ENCODE measurements around the gene INPP5D. TPM values are rescaled to one million over a fixed set of nuclear protein-coding genes. Genes with fewer than 3 reads are reported as not detected.
A peak's percentile ranks its signal among the peaks of the same experiment; 100 is the strongest.

Gene INPP5D
- total and polyA plus RNA-seq, 3 experiments from 2014 or later = 49.3 to 146 (median 51.0) TPM

DNA sequence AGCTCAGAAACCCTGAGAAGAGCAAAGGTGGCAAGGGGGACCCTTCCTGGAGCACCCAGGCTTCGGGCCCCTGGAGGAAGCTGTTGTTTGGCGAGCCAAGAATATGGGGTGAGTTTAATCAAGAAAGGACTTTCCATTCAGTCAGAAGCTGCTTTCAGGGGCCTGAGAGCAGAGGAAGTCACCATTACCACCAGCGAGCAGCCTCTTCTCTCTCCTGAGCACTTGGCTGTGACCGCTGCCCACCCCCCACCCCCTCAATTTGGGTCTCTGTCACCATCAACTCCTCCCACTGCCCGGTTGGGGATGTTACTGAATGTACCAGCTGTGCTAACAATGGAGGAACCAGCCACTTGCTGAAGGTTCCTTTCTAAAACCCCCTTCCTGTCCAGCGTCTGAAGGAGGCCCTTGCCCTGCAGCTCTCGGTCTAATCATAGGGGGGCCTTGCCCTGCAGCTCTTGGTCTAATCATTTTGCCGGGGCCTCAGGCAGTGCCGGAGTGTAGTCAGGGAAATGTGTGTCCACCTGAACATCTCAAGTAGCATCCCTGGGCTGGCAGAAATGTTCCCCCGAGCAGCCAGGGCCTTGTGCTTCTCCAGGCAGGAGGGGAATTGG lies 943 bp downstream of the INPP5D start:
- peaks cover 0 to 54% (median 1%) of the 10 kb centered on the region in 3 donors for H3K36me3 Mint-ChIP-seq
- peaks cover 0 to 1% (median 0%) of the 10 kb centered on the region in 5 donors for H3K9me3 Mint-ChIP-seq
- ChIA-PET POLR2A (interaction anchor here (0.6 to 3.3 kb wide), 13 partner anchors 9 to 271 kb away, joined by 3 to 43 read pairs (median 6); partner anchors contain the start of gene ATG16L1), CTCF (interaction anchor here (0.8 to 4.3 kb wide), 19 partner anchors 10 to 190 kb away, joined by 3 to 52 read pairs (median 7); partner anchors contain the start of gene ATG16L1)
- DNase-seq = no peak
- Histone ChIP-seq H3K9me3 (ENCODE audit: low read length) (no peaks in the 10 kb centered on the region), H3K36me3 (ENCODE audit: insufficient read depth, low read length) (peaks cover 6% of the 10 kb centered on the region), H3K4me1 (ENCODE audit: insufficient read depth, low read length) (peaks cover 47% of the 10 kb centered on the region), H3K4me3 (ENCODE audit: low read length) (peak overlapping the region; percentile 100), H3K27ac (ENCODE audit: low read depth, low read length) (peak overlapping the region; percentile 80), H3K27me3 (ENCODE audit: insufficient read depth, low read length, poor library complexity, severe bottlenecking) (no peaks in the 10 kb centered on the region)
- H3K4me3 Mint-ChIP-seq = peak overlapping the region; percentile 90 to 98 (median 95)
- peaks cover 44 to 57% (median 44%) of the 10 kb centered on the region in 3 donors for H3K4me1 Mint-ChIP-seq
- no peaks in the 10 kb centered on the region for H3K27me3 Mint-ChIP-seq
- H3K27ac Mint-ChIP-seq = peak overlapping the region; percentile 94 to 100 (median 98)

DNA sequence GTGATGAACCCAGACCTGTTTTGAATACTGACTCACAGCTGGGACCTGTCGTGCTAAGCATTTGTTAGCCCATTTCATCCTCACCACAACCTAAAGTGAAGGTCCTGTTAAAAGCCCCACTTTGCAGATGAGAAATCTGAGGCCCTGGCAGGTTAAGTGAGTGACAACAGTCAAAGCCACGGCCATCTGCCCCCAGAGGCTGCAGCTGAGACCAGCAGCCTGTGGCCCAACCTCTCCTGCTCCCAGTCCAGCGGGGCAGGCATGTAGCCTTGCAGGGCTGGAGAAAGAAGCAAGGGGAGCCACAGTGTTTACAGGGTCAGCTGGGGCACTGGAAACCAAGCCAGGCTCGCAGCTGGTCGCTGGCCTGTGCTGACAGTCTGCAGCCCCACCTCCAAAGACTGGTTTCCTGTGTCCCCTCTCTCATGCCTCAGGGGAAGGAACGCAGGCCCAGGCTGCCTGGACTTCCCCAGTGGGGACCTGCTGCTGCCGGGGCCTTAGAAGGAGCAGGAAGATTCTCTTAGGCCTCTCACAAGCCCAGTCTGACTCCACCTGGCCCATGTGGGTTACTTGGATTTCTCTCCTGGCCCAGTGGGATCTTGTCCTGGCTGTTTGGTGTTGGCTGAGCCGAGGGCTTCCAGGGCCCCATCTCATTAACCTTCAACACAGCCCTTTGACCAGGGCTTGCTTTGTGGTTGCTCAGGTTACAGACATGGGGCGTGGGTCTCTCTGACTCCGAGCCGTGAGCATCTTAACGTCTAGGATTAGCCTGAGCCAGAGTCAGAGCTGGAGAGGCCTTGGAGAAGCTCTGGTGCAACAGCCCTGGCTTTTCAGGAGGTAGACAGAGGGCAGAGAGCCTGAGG lies 1.7 kb downstream of the INPP5D start:
- Mint-ChIP-seq H3K27ac (peak overlapping the region; percentile 94 to 100 (median 98)), H3K9me3 (peaks cover 0 to 1% (median 0%) of the 10 kb centered on the region in 5 donors), H3K27me3 (no peaks in the 10 kb centered on the region), H3K36me3 (peaks cover 0 to 61% (median 2%) of the 10 kb centered on the region in 3 donors), H3K4me3 (peak overlapping the region; percentile 90 to 98 (median 95)), H3K4me1 (peaks cover 51 to 64% (median 51%) of the 10 kb centered on the region in 3 donors)
- H3K27me3 ChIP-seq (ENCODE audit: insufficient read depth, low read length, poor library complexity, severe bottlenecking) = no peaks in the 10 kb centered on the region
- H3K9me3 ChIP-seq (ENCODE audit: low read length) = no peaks in the 10 kb centered on the region
- H3K27ac ChIP-seq (ENCODE audit: low read depth, low read length) = peak overlapping the region; percentile 80
- CTCF ChIA-PET = interaction anchor here (0.8 to 4.3 kb wide), 13 partner anchors 8 to 189 kb away, joined by 3 to 52 read pairs (median 7); partner anchors contain the start of gene ATG16L1
- peak in 2 of 5 donors; percentile 20 to 31 for DNase-seq
- POLR2A ChIA-PET = interaction anchor here (0.5 to 3.3 kb wide), 9 partner anchors 9 to 206 kb away, joined by 5 to 43 read pairs (median 11); no protein-coding TSS in a partner anchor
- H3K36me3 ChIP-seq (ENCODE audit: insufficient read depth, low read length) = peaks cover 11% of the 10 kb centered on the region
- H3K4me3 ChIP-seq (ENCODE audit: low read length) = peak overlapping the region; percentile 100
- peaks cover 52% of the 10 kb centered on the region for H3K4me1 ChIP-seq (ENCODE audit: insufficient read depth, low read length)

DNA sequence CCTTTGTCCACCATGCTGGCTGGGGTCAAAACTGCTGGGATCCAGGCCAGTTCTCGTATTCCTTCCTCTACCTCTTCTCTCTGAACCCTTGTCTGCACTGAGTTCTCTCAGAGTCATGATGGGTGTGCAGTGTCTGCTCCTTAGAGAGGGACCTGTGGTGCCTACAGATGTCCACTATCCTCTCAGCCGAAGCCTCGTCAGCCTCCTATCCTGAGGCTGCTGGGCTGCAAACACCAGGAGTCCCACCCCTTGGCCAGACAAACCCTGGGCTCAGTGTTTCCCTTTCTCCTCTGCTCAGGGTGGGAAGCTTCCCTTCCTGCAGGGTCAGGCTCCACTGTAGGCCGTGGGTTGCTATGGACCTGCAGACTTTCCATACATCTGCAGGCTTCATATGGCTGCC lies 2.3 kb downstream of the INPP5D start:
- H3K27ac Mint-ChIP-seq = peak overlapping the region; percentile 75 to 100 (median 98)
- H3K4me3 ChIP-seq (ENCODE audit: low read length) = peak overlapping the region; percentile 100

DNA sequence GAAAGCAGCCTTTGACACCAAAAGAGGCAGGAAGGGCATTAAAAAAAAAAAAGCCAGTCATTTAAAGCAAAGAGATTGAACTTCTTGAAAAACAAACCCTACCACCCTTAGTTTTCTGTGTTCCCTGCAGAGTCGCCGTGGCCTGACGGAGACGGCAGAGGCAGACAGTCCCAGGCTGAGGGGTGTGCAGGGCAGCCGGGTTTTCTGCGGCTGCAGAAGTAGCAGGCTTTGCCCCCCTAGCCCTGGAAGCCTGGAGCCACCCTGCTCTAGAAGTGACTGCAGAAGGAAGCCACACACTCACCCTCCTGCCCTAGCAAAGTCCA lies 2.8 kb downstream of the INPP5D start:
- no peaks in the 10 kb centered on the region for H3K9me3 ChIP-seq (ENCODE audit: low read length)
- peak in 1 of 5 donors; percentile 45 for DNase-seq
- H3K4me1 ChIP-seq (ENCODE audit: insufficient read depth, low read length) = peaks cover 62% of the 10 kb centered on the region
- peak overlapping the region; percentile 90 to 98 (median 95) for H3K4me3 Mint-ChIP-seq
- H3K4me1 Mint-ChIP-seq = peaks cover 62 to 74% (median 62%) of the 10 kb centered on the region in 3 donors
- H3K4me3 ChIP-seq (ENCODE audit: low read length) = peak overlapping the region; percentile 100
- POLR2A ChIA-PET = no interaction called here
- H3K27ac Mint-ChIP-seq = peak overlapping the region; percentile 75 to 100 (median 98)
- peaks cover 0 to 70% (median 4%) of the 10 kb centered on the region in 3 donors for H3K36me3 Mint-ChIP-seq
- no peaks in the 10 kb centered on the region for H3K27me3 ChIP-seq (ENCODE audit: insufficient read depth, low read length, poor library complexity, severe bottlenecking)
- peaks cover 19% of the 10 kb centered on the region for H3K36me3 ChIP-seq (ENCODE audit: insufficient read depth, low read length)
- CTCF ChIA-PET = interaction anchor here (1.0 to 4.3 kb wide), 3 partner anchors 9 to 20 kb away, joined by 5 to 52 read pairs (median 27); no protein-coding TSS in a partner anchor
- H3K27me3 Mint-ChIP-seq = no peaks in the 10 kb centered on the region
- no peak overlapping the region for H3K27ac ChIP-seq (ENCODE audit: low read depth, low read length)
- H3K9me3 Mint-ChIP-seq = peaks cover 0 to 1% (median 0%) of the 10 kb centered on the region in 5 donors

More for the DNA sequence above, 2.3 kb downstream of the INPP5D start:
- peaks cover 0 to 1% (median 0%) of the 10 kb centered on the region in 5 donors for H3K9me3 Mint-ChIP-seq
- Histone ChIP-seq H3K36me3 (ENCODE audit: insufficient read depth, low read length) (peaks cover 14% of the 10 kb centered on the region), H3K4me1 (ENCODE audit: insufficient read depth, low read length) (peaks cover 57% of the 10 kb centered on the region), H3K9me3 (ENCODE audit: low read length) (no peaks in the 10 kb centered on the region), H3K27me3 (ENCODE audit: insufficient read depth, low read length, poor library complexity, severe bottlenecking) (no peaks in the 10 kb centered on the region), H3K27ac (ENCODE audit: low read depth, low read length) (peak overlapping the region; percentile 80)
- ChIA-PET POLR2A (interaction anchor here (0.5 kb wide), 1 partner anchor 15 kb away, joined by 5 read pairs; no protein-coding TSS in a partner anchor), CTCF (interaction anchor here (1.0 to 4.3 kb wide), 4 partner anchors 9 to 31 kb away, joined by 3 to 52 read pairs (median 16); no protein-coding TSS in a partner anchor)
- H3K27me3 Mint-ChIP-seq = no peaks in the 10 kb centered on the region
- peaks cover 58 to 70% (median 58%) of the 10 kb centered on the region in 3 donors for H3K4me1 Mint-ChIP-seq
- H3K36me3 Mint-ChIP-seq = peaks cover 0 to 67% (median 4%) of the 10 kb centered on the region in 3 donors
- no peak for DNase-seq
- peak overlapping the region; percentile 90 to 98 (median 95) for H3K4me3 Mint-ChIP-seq

DNA sequence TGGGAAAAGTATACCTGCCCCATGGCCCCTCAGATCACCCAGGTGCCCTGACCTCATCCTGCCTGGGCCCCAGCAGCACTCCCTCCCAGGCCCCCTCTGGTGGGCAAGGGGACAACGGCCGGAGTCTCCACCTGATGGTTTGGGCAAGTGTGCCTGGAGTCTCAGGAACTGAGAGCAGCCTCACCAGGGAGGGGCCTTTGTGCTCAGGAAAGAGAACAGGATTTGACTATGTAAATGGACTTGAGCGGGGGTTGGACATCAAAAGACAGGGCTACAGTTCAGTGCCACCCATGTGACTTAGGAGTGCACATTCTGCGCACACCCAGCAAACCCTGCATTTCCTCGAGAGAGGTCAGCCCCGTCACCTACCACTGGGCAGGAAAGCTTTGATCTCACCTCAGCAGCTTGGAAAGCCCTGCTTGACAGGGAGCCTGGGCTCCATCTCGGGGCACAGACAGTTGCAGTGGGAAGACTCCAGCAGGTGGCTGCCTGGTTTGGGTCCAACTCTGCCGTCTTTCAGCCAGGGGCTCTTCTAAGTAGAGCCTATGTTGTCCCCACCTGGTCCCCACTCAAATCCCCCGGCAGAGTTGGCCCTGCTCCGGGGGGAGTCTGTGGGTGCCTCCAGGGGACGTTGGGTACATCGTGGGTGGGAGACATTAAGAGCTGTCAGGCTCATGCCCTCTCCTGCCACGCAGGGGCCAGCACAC lies 3.3 kb downstream of the INPP5D start:
- Mint-ChIP-seq H3K27me3 (no peaks in the 10 kb centered on the region), H3K9me3 (peaks cover 0 to 1% (median 0%) of the 10 kb centered on the region in 5 donors), H3K4me1 (peaks cover 60 to 72% (median 61%) of the 10 kb centered on the region in 3 donors), H3K36me3 (peaks cover 0 to 70% (median 5%) of the 10 kb centered on the region in 3 donors), H3K4me3 (peak overlapping the region; percentile 90 to 98 (median 95)), H3K27ac (peak overlapping the region; percentile 75 to 99 (median 96))
- H3K27ac ChIP-seq (ENCODE audit: low read depth, low read length) = no peak overlapping the region
- H3K36me3 ChIP-seq (ENCODE audit: insufficient read depth, low read length) = peaks cover 19% of the 10 kb centered on the region
- ChIA-PET CTCF (interaction anchor here (1.1 to 2.4 kb wide), 3 partner anchors 10 to 37 kb away, joined by 4 to 9 read pairs (median 8); no protein-coding TSS in a partner anchor), POLR2A (no interaction called here)
- peaks cover 67% of the 10 kb centered on the region for H3K4me1 ChIP-seq (ENCODE audit: insufficient read depth, low read length)
- DNase-seq = peak in 2 of 5 donors; percentile 25 to 31
- no peaks in the 10 kb centered on the region for H3K27me3 ChIP-seq (ENCODE audit: insufficient read depth, low read length, poor library complexity, severe bottlenecking)
- H3K9me3 ChIP-seq (ENCODE audit: low read length) = no peaks in the 10 kb centered on the region
- peak overlapping the region; percentile 100 for H3K4me3 ChIP-seq (ENCODE audit: low read length)

DNA sequence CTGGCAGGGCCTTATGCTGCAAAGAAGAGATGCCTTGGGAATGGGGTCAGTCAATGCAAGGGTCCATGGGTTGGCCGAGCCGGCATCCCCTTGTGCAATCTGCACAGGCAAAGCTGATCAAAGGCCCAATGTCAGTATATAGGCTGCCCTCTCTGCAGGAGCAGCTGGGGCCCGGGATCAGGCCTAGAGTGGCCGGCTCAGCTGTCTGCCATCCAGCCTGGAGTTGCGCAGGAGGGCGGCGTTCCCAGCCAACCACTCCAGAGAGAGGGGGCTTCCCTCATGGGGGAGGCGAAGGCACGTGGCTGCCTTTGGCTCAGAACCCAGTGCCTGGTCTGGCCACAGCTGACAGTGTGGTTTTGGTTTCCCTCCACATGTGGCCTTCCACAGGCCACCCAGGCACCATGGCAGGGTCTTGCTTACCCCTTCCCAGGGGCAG lies 3.9 kb downstream of the INPP5D start:
- H3K36me3 Mint-ChIP-seq = peaks cover 0 to 76% (median 8%) of the 10 kb centered on the region in 3 donors
- H3K4me3 ChIP-seq (ENCODE audit: low read length) = peak overlapping the region; percentile 100
- H3K4me3 Mint-ChIP-seq = peak overlapping the region; percentile 90 to 98 (median 95)
- H3K4me1 ChIP-seq (ENCODE audit: insufficient read depth, low read length) = peaks cover 69% of the 10 kb centered on the region
- peaks cover 0 to 1% (median 0%) of the 10 kb centered on the region in 5 donors for H3K9me3 Mint-ChIP-seq
- no peak overlapping the region for H3K27ac ChIP-seq (ENCODE audit: low read depth, low read length)
- DNase-seq = no peak
- H3K9me3 ChIP-seq (ENCODE audit: low read length) = no peaks in the 10 kb centered on the region
- ChIA-PET CTCF (interaction anchor here (0.7 to 2.4 kb wide), 5 partner anchors 9 to 177 kb away, joined by 3 to 9 read pairs (median 4); no protein-coding TSS in a partner anchor), POLR2A (no interaction called here)
- H3K27me3 Mint-ChIP-seq = no peaks in the 10 kb centered on the region
- H3K4me1 Mint-ChIP-seq = peaks cover 54 to 72% (median 63%) of the 10 kb centered on the region in 3 donors
- peaks cover 19% of the 10 kb centered on the region for H3K36me3 ChIP-seq (ENCODE audit: insufficient read depth, low read length)
- no peaks in the 10 kb centered on the region for H3K27me3 ChIP-seq (ENCODE audit: insufficient read depth, low read length, poor library complexity, severe bottlenecking)
- peak overlapping the region; percentile 75 to 99 (median 96) for H3K27ac Mint-ChIP-seq
